Measurements from ENCODE around the gene MGAT5.

MGAT5 gene

GRCh38 chr2:134468776-134469175, 214.9 kb downstream of the MGAT5 start:
- POLR2A ChIA-PET, result no interaction called here
- no peaks in the 10 kb centered on the region; the same call in 1 of the 2 replicates for H3K9me3 ChIP-seq (ENCODE audit: control insufficient read depth, insufficient read depth, low read depth, low read length)
- CTCF ChIA-PET, result interaction anchor here (0.6 to 0.9 kb wide), 3 partner anchors 17 to 351 kb away, joined by 3 to 8 read pairs (median 4); no protein-coding TSS in a partner anchor
- no peak overlapping the region for H3K4me3 ChIP-seq (ENCODE audit: low read depth, low read length)
- no peak for TF ChIP-seq MZF1 (tag by site-specific recombination; IDR thresholded peaks at IDR 0.05; ENCODE audit: borderline replicate concordance)
- no peak for TF ChIP-seq ZNF404 (tag by site-specific recombination; IDR thresholded peaks at IDR 0.05)
- no peak for TF ChIP-seq ZSCAN23 (tag by site-specific recombination; IDR thresholded peaks at IDR 0.05)
- TF ChIP-seq GLI2 (tag by site-specific recombination; IDR thresholded peaks at IDR 0.05; ENCODE audit: borderline replicate concordance, low read depth), result no peak
- TF ChIP-seq ZNF596 (tag by site-specific recombination; IDR thresholded peaks at IDR 0.05), result no peak
- no peak for TF ChIP-seq ZNF138 (tag by site-specific recombination; IDR thresholded peaks at IDR 0.05; ENCODE audit: borderline replicate concordance)
- no peak for TF ChIP-seq ZNF837 (tag by site-specific recombination; IDR thresholded peaks at IDR 0.05)
- TF ChIP-seq ZSCAN4 (tag by site-specific recombination; IDR thresholded peaks at IDR 0.05), result no peak
- no peak for TF ChIP-seq ZNF747 (tag by site-specific recombination; IDR thresholded peaks at IDR 0.05)
- TF ChIP-seq ZNF785 (tag by site-specific recombination; IDR thresholded peaks at IDR 0.05), result no peak
- no peak for TF ChIP-seq ZNF221 (tag by site-specific recombination; IDR thresholded peaks at IDR 0.05; ENCODE audit: borderline replicate concordance)
- no peak for TF ChIP-seq TRIM28 (IDR thresholded peaks at IDR 0.05; ENCODE audit: borderline replicate concordance, low read length)
- no peak for TF ChIP-seq SP3 (tag by site-specific recombination; IDR thresholded peaks at IDR 0.05)
- TF ChIP-seq HIC1 (tag by site-specific recombination; IDR thresholded peaks at IDR 0.05), result no peak
- no peak for TF ChIP-seq ZNF335 (tag by site-specific recombination; conservative IDR thresholded peaks at IDR 0.05)
- TF ChIP-seq KLF9 (tag by site-specific recombination; IDR thresholded peaks at IDR 0.05; ENCODE audit: low read depth), result no peak
- no peak for TF ChIP-seq ZIC2 (tag by site-specific recombination; IDR thresholded peaks at IDR 0.05)
- no peak for TF ChIP-seq WT1 (tag by site-specific recombination; IDR thresholded peaks at IDR 0.05)
- no peak for TF ChIP-seq ZNF341 (tag by site-specific recombination; IDR thresholded peaks at IDR 0.05; ENCODE audit: low read depth)
- no peaks in the 10 kb centered on the region for H3K36me3 ChIP-seq (ENCODE audit: control insufficient read depth in 2 of 2, insufficient read depth in 1 of 2, low read length in 2 of 2)
- no peak overlapping the region for H3K27ac ChIP-seq (ENCODE audit: extremely low read depth, low read depth, low read length)
- H3K4me1 ChIP-seq (ENCODE audit: control insufficient read depth, insufficient read depth, low read length), result no peaks in the 10 kb centered on the region

GRCh38 chr2:134469516-134470115, 215.7 kb downstream of the MGAT5 start:
- no peaks in the 10 kb centered on the region; the same call in 1 of the 2 replicates for H3K9me3 ChIP-seq (ENCODE audit: control insufficient read depth, insufficient read depth, low read depth, low read length)
- ChIA-PET POLR2A (no interaction called here), CTCF (interaction anchor here (0.5 to 0.9 kb wide), 5 partner anchors 18 to 898 kb away, joined by 3 to 8 read pairs (median 3); no protein-coding TSS in a partner anchor)
- no peaks in the 10 kb centered on the region for H3K4me1 ChIP-seq (ENCODE audit: control insufficient read depth, insufficient read depth, low read length)
- H3K36me3 ChIP-seq (ENCODE audit: control insufficient read depth in 2 of 2, insufficient read depth in 1 of 2, low read length in 2 of 2), result no peaks in the 10 kb centered on the region
- TF ChIP-seq SCRT1 (tag by site-specific recombination; IDR thresholded peaks at IDR 0.05; ENCODE audit: borderline replicate concordance) (no peak), ZNF549 (tag by site-specific recombination; IDR thresholded peaks at IDR 0.05) (no peak), ZFP69B (tag by site-specific recombination; IDR thresholded peaks at IDR 0.05) (no peak), HOXA7 (CRISPR knock-in tag; IDR thresholded peaks at IDR 0.05; ENCODE audit: borderline replicate concordance) (no peak), ZNF670 (tag by site-specific recombination; IDR thresholded peaks at IDR 0.05; ENCODE audit: low read depth) (no peak), ZSCAN5A (tag by site-specific recombination; IDR thresholded peaks at IDR 0.05) (no peak), ZNF148 (tag by site-specific recombination; IDR thresholded peaks at IDR 0.05; ENCODE audit: borderline replicate concordance) (no peak), OVOL3 (tag by site-specific recombination; IDR thresholded peaks at IDR 0.05) (no peak), ZNF132 (tag by site-specific recombination; IDR thresholded peaks at IDR 0.05; ENCODE audit: borderline replicate concordance) (no peak), ZNF404 (tag by site-specific recombination; IDR thresholded peaks at IDR 0.05) (no peak), ZNF768 (tag by site-specific recombination; IDR thresholded peaks at IDR 0.05) (no peak)
- H3K27ac ChIP-seq (ENCODE audit: extremely low read depth, low read depth, low read length), result no peak overlapping the region
- H3K4me3 ChIP-seq (ENCODE audit: low read depth, low read length), result no peak overlapping the region
